SU-DHL-6 (cell line): ENCODE results near the gene MRO.

ENCODE experiments used
- H2AFZ ChIP-seq: fragments of 200-600 bp; sonication (generic); 2 replicates; pipeline ENCODE4 v1.6.1; 2014; ENCODE audit warnings: low read depth, mild to moderate bottlenecking, moderate library complexity, mixed read lengths, antibody characterized with exemption, low read length; ENCODE audit not compliant: severe bottlenecking
- H3F3A ChIP-seq: fragments of 200-600 bp; shearing (Covaris generic); 2 replicates; pipeline ENCODE4 v1.6.0; 2016; ENCODE audit warnings: antibody characterized with exemption, mild to moderate bottlenecking; ENCODE audit not compliant: insufficient read depth
- H3K27ac ChIP-seq: fragments of 200-600 bp; sonication (generic); 2 replicates; pipeline ENCODE4 v1.5.1; 2016; ENCODE audit warnings: low read depth, mild to moderate bottlenecking, low read length, moderate library complexity, mixed read lengths
- H3K27me3 ChIP-seq: fragments of 200-600 bp; sonication (generic), shearing (Covaris generic); 2 replicates; pipeline ENCODE4 v1.6.0; 2014; ENCODE audit warnings: mild to moderate bottlenecking, low read length
- H3K36me3 ChIP-seq: fragments of 200-600 bp; sonication (generic); 2 replicates; pipeline ENCODE4 v1.6.1; 2014; ENCODE audit warnings: mild to moderate bottlenecking, low read length, mixed read lengths
- H3K4me2 ChIP-seq: fragments of 300-600, 200-600 bp; shearing (Covaris generic), sonication (generic); 2 replicates; pipeline ENCODE4 v1.6.0; 2014; ENCODE audit warnings: low read length, low read depth, mild to moderate bottlenecking; ENCODE audit not compliant: poor library complexity, severe bottlenecking
- H3K4me3 ChIP-seq: fragments of 200-600 bp; sonication (generic); 2 replicates; pipeline ENCODE4 v1.5.1; 2014; ENCODE audit warnings: antibody characterized with exemption, low read length, mild to moderate bottlenecking, mixed read lengths; ENCODE audit not compliant: insufficient read depth, poor library complexity, severe bottlenecking
- H3K79me2 ChIP-seq: fragments of 200-600 bp; sonication (generic); 2 replicates; pipeline ENCODE4 v1.6.1; 2014; ENCODE audit warnings: mild to moderate bottlenecking, low read length, moderate library complexity; ENCODE audit not compliant: insufficient read depth
- H3K9ac ChIP-seq: fragments of 200-600 bp; sonication (generic); 2 replicates; pipeline ENCODE4 v1.7.0; 2014; ENCODE audit warnings: mild to moderate bottlenecking, low read length
- H3K9me2 ChIP-seq: fragments of 200-600 bp; sonication (generic); replicated peaks from 2 replicates; pipeline ENCODE4 v1.6.1; 2014; ENCODE audit warnings: low read length; ENCODE audit not compliant: insufficient read depth
- H3K9me3 ChIP-seq: fragments of 200-600 bp; sonication (generic); 2 replicates; pipeline ENCODE4 v1.6.1; 2014; ENCODE audit warnings: low read length, mixed read lengths; ENCODE audit not compliant: insufficient read depth
- H4K20me1 ChIP-seq: fragments of 200-600 bp; sonication (generic); 2 replicates; pipeline ENCODE4 v1.6.1; 2014; ENCODE audit warnings: low read depth, mild to moderate bottlenecking, antibody characterized with exemption, low read length, moderate library complexity, mixed read lengths
- EZH2phosphoT487 ChIP-seq: fragments of 200-600 bp; sonication (generic), shearing (Covaris generic); conservative IDR thresholded peaks from 2 replicates; pipeline ENCODE4 v1.6.1; 2018; ENCODE audit warnings: mild to moderate bottlenecking, antibody characterized with exemption, low read length, moderate library complexity, mixed read lengths
- TF ChIP-seq, protein P1 (sequence below): fragments of 200-600 bp; sonication (generic); IDR thresholded peaks from one replicate; pipeline ENCODE4 v1.5.1; 2017; ENCODE audit warnings: antibody characterized with exemption, mild to moderate bottlenecking, low read length, moderate library complexity; ENCODE audit not compliant: insufficient read depth, poor library complexity, severe bottlenecking

The MRO gene

GRCh38 chr18:50848991-50849390, 29.2 kb upstream of the MRO start:
- Histone ChIP-seq H3F3A (no peaks in the 10 kb centered on the region), H3K79me2 (no peaks in the 10 kb centered on the region), H3K36me3 (no peaks in the 10 kb centered on the region), H3K27me3 (no peaks in the 10 kb centered on the region), H3K27ac (no peak overlapping the region), H4K20me1 (no peaks in the 10 kb centered on the region), H3K9ac (no peak overlapping the region), H2AFZ (no peak overlapping the region), H3K4me3 (no peak overlapping the region), H3K9me2 (no peaks in the 10 kb centered on the region), H3K4me2 (no peak overlapping the region), H3K9me3 (no peaks in the 10 kb centered on the region)
- TF ChIP-seq, protein P1, sequence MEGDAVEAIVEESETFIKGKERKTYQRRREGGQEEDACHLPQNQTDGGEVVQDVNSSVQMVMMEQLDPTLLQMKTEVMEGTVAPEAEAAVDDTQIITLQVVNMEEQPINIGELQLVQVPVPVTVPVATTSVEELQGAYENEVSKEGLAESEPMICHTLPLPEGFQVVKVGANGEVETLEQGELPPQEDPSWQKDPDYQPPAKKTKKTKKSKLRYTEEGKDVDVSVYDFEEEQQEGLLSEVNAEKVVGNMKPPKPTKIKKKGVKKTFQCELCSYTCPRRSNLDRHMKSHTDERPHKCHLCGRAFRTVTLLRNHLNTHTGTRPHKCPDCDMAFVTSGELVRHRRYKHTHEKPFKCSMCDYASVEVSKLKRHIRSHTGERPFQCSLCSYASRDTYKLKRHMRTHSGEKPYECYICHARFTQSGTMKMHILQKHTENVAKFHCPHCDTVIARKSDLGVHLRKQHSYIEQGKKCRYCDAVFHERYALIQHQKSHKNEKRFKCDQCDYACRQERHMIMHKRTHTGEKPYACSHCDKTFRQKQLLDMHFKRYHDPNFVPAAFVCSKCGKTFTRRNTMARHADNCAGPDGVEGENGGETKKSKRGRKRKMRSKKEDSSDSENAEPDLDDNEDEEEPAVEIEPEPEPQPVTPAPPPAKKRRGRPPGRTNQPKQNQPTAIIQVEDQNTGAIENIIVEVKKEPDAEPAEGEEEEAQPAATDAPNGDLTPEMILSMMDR: no peak
- no peak for TF ChIP-seq EZH2phosphoT487

- TF ChIP-seq EZH2phosphoT487: no peak
- TF ChIP-seq, protein P1: no peak
- Histone ChIP-seq H3K9me3 (no peaks in the 10 kb centered on the region), H3K4me2 (no peak overlapping the region), H3K36me3 (no peaks in the 10 kb centered on the region), H3F3A (no peaks in the 10 kb centered on the region), H3K4me3 (no peak overlapping the region), H3K79me2 (no peaks in the 10 kb centered on the region), H3K9me2 (no peaks in the 10 kb centered on the region), H3K27ac (no peak overlapping the region), H3K9ac (no peak overlapping the region), H2AFZ (no peak overlapping the region), H3K27me3 (no peaks in the 10 kb centered on the region), H4K20me1 (no peaks in the 10 kb centered on the region)
Measured at GRCh38 chr18:50848061-50848551, 28.3 kb upstream of the MRO start.

GRCh38 chr18:50847192-50847591, 27.4 kb upstream of the MRO start:
- H3K27me3 ChIP-seq: no peaks in the 10 kb centered on the region
- H3K27ac ChIP-seq: no peak overlapping the region
- no peaks in the 10 kb centered on the region for H3F3A ChIP-seq
- no peaks in the 10 kb centered on the region for H3K36me3 ChIP-seq
- H2AFZ ChIP-seq: no peak overlapping the region
- TF ChIP-seq, protein P1: no peak
- TF ChIP-seq EZH2phosphoT487: no peak
- H3K4me2 ChIP-seq: no peak overlapping the region
- no peaks in the 10 kb centered on the region for H3K9me3 ChIP-seq
- no peak overlapping the region for H3K4me3 ChIP-seq
- no peak overlapping the region for H3K9ac ChIP-seq
- H3K9me2 ChIP-seq: no peaks in the 10 kb centered on the region
- H4K20me1 ChIP-seq: no peaks in the 10 kb centered on the region
- H3K79me2 ChIP-seq: no peaks in the 10 kb centered on the region
